ENCODE data around the gene SNX33.
"Not testable (repeated sequence)": the region's sequence is repeated elsewhere in the genome, so short reads cannot be mapped to it uniquely, and the experiment has no call there.

Gene SNX33

DNA sequence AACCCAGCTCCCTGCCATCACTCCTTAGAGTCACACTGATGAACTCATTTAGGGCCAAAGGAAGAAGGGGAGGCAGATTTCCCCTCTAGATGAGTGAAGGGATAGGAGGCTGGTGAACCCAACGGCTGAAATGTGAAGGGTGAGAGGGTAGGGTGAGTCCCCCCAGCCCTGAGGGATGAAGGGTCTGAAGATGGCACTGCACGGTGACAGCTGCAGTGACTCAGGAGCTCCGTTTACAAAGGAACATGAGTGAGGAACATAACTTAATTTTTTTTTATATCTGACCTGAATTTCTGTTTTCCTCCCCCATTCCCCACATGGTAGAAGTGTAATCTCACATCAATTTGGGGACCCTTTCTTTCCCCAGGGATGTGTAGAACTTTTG, 14.0 kb downstream of the SNX33 start:
- no peak for DNase-seq (ENCODE audit: low spot score)

DNA sequence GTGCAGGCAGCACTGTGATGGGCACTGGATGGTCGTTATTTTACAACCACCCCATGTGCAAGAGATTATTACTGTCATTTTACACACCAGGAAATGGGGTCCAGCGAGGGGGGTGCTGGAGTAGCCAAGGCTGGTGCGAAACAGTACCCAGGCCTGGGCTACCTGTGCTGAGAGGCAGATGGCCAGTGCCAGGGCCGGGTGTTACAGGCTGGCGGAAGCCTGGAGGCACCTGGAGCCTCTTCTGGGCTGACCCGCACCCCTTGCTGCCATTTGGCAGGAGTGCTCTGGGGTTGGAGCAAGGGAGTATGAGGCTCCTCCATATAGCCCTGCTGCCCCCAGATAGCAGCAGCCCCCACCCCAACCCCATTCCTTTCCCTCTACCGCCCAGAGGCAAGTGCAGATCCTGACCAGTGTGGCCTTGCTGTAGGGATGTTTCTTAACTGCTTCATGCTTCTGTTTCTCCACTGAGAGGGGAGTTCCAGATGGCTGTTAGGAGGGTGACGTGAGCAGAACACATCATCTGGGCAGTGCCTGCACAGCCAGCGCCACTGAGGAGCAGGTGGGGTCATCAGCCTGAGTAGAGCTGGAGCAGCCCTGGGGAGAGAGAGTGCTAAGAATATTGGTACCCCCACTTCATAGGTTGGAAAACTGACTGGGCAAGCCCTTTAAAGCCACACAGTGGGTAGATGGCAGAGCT, 15.3 kb downstream of the SNX33 start:
- DNase-seq (ENCODE audit: low spot score), result no peak

DNA sequence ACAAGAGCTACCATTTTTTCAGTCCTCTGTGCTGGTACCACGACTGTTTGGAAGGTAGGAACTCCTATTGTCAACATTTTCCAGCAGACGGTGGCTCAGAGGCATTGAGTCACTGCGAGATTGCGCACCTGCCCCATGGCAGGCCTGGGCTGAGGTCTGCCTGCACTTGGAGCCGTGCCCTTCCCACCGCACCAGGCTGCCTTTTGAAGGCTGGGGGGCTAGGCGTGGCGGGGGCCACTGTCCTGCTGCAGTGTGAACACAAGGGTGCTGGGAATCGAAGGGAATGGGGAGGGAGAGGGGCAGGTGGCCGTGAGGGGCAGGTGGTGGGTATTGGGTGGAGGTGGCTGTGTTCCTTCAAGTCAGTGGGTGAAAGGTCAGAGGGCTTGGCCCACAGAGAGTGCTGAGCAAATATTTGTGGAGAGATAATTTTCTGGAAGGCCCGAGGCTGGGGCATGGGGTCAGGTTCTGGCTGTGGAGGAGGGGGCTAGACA, 16.3 kb downstream of the SNX33 start:
- no peak for DNase-seq (ENCODE audit: low spot score)

DNA sequence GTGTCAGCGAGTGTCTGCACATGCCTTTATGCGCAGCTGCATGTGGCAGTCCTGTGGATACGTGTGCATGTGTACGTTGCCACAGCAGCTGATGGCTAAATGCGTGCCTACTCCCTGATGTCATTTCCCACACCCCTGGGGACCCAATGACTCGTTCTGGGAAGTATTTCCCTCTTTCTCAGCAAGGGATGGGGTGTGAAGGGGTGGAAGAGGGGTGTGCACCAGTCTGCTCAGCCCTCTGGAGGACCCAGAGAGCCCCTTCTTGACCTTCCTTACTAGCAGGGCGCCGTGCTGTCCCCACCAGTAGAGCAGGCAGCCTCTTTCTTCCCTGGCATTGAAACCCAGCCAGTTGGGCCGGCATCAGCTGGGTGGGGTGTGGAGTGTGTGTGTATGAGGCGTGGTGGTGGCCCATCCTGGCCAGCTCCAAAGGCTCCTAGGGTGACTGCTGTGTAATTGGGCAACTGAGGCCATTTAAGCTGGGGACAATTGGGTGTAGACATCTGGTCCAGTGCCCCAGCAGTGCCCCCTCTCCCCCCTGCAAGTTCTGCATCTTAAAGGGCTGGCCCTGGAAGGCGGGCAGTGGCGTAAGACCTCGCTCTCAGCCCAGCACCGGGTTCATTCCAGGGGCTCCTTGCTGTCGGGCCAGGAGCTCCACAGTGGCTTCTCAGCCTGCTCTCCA, 19.2 kb downstream of the SNX33 start:
- peak; percentile 49 for DNase-seq (ENCODE audit: low spot score)

DNA sequence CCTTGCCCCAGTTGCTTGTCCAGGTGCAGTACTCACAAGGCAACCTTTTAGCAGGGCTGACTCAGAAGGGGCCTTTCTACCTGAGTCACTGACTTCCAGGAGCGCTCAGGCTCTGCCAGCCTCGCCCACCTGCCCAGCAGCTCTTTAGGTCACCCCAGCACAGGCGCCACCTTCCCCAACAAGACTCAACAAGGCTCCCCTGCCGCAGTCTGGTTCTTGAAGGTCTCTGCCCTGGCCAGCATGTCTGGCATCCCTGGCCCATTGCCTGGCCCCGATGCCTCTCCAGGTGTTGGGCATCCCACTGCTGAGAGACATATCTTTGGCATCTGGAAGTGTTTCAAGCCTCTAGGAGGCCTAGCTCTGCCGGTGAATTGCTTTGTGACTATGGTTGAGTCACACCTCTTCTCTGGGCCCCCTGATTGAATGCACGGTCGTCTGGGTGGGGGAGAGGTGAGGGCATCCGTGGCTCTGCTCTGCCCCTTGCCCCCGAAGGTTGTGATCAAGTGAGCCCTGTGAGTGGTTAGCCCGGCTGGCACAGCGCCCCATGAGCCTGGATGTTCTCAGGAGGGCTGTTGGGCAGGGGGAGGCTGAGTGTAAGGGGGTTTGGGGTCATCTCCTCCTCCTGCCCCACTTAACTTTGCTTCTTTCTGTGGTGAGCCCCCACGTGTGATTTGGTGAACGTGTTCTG, 21.6 kb downstream of the SNX33 start:
- DNase-seq (ENCODE audit: low spot score), result no peak

DNA sequence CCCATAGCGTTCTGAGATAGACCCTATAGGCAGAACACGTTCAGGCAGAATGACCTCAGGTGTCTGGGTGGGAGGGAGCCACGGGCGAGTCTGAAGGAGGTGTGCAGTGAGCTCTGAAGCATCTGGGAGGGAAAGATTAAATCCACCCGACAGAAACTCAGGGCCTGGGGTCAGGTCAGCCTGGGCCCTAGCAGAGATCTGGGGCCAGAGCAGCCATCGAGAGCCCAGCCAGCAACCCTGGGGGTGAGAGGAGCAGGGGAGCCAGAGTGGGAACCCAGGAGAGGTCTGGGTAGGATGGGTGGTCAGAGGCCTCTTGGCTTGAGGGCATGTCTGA, 22.1 kb downstream of the SNX33 start:
- no peak for DNase-seq (ENCODE audit: low spot score)

DNA sequence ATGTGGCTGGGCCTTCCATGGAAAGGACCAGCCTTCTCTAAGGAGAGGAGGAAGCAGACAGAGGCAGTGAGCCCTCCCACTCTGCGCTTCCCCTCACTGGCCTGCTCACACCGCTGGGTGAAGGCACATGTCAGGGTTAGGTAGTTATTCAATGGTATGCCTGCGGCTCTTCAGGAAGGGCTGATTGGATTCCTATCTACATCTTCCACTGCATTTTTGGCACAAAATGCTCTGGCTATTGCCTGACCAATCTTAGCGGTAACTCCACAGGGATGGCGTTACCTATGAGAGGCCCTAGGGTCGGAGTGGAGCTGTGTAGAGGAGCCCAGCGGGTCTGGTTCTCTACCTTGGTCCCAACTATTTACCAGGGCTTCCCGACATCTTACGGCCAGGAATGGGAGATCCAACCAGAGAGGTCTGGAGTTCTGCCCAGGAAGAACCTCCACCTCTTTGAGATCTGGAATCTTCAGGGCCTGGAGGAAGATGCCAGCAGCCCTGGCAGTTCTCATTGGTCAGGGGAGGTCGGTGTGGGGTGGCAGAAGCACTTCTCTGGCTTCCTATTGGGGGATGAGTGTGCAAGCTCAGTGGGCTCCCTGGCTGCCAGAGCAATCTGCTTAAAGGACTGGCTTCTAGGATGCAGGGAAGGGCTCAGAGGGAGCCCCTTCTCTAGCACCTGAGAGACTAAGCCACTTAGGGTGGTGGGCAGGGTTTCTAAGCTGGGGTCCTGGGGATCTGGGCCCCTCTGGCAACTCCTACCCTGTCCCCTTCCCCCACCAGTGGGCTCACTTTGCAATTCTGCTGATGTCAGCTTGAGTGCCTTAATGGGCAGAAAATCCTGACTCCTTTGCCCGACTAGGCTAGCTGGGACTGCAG, 24.3 kb downstream of the SNX33 start:
- peak; percentile 48 for DNase-seq (ENCODE audit: low spot score)

DNA sequence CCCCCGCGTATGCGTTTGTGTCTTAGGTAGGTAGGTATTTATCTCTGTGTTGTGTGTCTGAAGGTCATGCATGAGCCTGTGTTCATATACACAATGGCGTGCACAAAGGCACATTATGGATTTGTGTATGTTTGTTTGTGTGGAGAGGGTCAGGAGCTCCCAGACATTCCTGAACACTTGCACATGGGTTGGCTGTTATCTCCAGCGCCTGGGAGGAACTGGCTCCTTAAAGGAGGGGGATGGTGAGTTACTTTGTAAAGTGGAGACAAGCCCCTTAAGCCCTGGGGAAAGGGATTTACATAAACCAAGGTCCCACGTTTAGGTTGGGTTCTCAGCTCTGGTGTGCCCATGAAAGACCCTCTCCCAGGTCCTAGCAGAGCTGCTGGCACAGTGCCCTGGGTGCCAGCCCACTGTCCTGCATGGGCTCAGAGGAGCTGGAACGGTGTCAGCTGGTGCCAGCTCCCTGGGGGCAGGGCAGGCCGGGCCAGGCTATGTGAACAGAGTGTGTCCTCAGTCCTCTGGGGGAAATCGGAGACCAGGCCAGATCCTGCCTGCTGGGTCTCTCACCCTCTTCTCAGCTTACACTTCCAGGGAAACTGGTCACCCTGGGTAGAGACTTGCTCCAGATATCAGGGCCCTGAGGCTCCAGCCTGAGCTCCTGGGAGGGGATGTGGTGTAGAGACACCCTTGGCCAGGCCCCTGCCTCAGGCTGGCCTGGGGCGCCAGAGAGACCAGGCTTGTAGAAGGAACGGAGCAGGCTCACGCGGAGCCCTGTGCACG, 25.1 kb downstream of the SNX33 start:
- DNase-seq (ENCODE audit: low spot score), result peak; percentile 42

DNA sequence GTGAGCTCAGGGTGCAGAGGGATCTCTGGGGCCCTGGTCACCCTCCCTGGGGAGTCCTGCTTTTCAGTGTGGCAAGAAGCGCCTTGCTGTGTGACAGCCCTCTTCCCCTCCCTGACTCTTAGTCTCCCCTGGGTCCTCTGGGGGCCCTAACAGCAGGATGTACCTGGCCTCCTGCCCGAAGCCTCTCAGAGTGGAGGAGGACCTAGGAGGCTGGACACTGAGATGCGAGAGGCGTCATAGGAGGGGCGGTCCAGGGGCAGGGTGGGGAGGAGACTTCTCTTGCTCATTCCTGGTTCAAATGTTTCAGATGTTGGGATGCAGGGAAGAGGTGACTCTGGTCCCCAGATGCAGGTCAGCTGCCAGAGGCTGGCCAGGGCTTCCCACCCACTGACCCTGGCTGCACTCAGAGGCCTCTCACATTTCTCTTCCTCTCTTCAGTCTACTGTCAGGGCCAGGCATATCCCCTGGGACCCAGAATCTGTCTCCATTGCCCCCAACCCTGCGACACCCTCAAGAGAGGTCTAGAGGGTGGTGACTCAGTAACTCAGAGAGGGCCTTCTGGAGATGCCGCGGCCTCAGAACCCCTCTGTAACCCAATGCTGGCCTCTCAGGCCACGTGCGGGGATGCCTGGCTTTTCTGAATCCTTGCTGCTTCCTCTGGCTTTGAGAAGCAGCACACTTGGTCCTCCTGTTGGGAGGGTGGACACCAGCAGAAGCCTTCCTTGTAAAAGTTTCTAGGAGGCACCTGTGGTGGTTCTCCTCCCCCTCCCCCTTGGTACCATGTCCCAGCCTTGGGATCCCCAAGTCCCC, 25.9 kb downstream of the SNX33 start:
- DNase-seq (ENCODE audit: low spot score), result no peak

DNA sequence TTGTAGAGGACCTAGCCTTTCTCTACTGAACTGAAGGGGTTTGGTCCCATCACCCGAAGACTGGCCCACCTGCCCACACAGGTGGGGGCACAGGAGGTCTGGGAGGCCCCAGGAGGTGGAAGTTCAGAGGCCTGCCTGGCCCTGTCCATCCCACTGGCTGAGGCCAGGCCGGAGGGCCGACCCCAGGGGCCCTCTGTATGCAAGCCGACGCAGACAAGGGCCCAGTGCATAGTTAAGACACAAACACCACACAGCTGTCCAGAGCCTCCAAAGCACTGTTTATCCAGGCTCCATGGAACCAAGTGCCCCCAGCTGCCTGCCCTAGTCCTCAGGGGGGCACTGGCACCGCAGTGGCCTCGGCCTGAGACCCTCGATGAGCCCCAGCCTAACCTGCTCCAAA, 26.7 kb downstream of the SNX33 start:
- DNase-seq (ENCODE audit: low spot score), result no peak

DNA sequence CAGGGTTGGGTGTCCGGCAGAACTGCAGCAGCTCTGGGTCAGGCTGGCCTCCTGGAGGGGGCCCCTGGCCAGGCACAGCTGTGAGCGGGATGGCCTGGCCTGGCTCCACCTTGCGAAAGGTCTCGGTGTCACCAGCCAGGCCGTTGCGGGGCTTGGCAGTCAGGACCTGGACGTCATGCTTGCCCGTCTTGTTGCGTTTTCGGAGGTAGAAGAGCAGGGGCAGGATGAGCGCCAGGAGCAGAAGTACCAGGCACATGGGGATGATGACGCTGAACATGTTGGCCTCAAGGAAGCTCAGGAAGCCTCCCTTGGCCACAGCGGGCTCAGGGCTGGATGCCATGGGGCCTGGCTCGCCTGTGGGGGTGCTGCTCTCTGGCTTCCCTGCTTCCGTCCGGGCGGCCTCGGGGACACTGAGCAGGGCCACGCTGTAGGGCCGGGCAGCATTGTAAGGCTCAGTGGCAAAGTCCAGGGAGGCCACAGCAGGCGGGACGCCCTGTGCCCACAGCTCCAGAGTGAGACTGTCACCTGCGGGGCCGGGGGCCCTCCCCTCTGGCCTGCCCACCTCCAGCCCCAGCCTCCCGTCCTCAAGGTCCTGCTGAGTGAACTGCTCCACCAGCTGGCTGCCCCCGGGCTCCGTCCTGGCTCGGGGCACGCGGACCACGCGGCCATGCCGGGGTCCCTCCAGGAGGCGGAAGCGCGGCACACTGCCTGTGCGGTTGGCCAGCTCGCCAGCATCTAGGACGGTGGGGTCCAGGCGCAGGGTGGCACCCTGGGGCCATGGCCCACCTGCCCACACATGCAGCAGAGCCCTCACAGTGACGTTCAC, 28.1 kb downstream of the SNX33 start:
- DNase-seq (ENCODE audit: low spot score), result no peak

DNA sequence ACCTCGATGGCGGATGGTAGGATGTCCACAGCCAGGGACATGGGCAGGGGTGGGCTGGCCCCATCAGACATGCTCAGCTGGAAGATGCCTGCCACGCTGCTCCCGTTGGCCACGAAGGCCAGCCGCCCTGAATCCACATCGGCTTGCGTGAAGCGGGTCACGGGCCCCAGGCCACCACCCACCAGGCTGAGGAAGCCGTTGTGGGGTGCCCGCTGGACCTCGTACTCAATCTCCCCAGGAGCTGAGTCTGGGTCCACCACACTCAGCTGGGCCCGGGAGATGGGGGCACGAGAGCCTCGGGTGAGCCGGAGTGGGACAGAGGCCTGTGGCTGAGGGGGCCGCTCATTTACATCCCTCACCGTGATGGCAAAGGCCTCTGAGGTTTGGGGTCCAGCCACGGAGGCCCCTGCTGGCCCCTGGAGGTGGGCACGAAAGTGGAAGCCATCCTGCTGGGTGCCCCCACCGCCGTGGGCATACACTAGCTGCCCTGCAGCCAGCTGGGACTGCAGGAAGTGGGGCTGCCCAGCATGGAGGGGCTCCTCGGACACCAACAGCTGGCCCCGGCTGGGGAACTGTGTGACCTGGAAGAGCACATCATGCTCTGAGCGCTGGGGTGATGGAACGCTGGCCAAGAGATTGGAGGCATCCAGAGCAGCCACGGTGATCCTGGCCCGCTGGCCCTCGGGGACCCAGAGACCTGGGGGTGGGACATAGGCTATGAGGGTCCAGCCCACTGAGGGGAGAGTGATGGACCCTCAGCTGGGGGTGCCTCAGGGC, 29.2 kb downstream of the SNX33 start:
- DNase-seq (ENCODE audit: low spot score), result no peak

DNA sequence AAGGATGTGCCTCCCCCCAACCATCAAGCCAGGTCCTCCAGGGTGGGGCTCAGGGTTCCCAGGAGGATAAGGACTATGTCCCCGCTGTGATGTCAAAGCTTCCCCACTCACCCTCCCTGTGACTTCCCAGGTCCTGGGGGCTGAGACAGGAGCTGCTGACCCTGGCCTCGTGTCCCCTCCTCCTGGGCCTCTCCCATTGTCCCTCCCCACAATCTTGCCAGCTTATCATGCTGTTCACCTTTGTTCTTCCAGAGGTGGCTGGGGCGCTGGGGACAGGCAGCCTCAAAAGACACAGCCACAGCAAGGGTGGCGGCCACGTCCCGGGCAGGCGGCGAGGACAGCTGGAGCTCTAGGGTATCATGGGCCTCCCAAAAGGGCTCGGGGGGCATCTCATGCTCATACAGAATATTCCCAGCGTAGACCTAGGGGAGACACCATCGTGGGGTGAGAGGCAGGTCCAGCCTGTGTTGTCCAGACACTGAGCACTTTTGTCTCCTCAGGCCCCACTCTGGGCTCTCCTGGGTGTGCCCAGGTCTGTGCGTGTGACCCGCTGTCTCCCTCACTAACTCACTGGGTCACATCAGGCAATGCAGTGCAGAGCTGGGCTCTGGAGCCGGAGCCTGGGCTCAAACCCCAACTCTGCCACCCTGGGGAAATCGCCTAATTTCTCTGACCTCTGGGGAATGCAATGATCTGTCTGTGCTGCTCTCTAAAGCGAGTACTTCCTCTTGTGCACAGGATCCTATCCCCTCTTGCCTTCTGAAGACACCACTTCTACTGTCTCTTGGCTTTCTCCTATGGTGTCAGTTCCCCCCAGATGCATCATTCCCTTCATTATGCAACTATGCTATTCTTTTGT, 30.0 kb downstream of the SNX33 start:
- DNase-seq (ENCODE audit: low spot score), result no peak

DNA sequence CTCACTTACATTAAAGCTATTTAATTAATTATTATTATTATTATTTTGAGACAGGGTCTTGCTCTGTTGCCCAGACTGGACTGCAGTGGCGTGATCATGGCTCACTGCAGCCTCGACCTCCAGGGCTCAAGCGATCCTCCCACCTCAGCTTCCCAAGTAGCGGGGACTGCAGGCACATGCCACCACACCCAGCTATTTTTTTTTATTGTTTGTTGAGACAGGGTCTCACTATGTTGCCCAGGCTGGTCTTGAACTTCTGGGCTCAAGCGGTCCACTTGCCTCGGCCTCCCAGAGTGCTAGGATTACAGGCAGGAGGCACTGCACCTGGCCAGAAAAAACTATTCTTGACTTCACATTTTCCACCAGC, 30.6 kb downstream of the SNX33 start:
- DNase-seq (ENCODE audit: low spot score), result not testable (repeated sequence)

DNA sequence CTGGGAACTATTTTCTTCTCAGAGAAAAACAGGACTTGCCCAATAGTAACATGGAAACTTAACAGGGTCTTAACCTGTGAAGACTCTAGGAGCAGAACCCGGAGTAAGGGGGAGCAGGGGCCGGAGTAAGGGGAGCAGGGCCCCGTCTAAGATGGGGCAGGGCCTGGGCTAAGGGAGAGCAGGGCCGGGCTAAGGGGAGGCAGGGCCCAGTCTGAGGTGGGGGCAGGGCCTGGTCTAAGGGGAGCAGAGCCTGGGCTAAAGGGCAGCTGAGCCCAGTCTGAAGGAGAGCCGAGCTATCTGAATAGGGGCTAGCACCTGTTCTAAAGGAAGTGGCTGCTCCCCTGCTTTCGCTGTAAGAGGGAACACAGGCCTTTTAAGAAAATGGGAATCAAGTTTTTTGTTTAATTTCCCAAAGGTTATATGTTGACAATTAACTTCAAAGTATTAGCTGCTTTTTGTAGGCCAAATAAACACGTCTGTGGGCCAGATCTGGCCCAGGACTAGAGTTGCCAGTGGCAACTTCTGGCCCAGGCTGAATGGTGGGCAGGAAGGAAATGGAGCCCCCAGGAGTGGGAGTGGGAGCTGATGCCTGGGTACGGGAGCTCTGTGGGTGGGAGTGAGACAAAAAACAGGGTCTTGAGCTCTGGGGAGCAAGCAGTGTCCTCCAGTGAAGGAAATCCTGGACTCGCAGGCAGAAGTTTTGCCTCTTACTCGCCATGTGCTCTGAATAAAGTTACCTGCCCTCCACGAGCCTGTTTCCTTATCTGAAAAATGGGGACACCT, 32.5 kb downstream of the SNX33 start:
- peak; percentile 56 for DNase-seq (ENCODE audit: low spot score)

DNA sequence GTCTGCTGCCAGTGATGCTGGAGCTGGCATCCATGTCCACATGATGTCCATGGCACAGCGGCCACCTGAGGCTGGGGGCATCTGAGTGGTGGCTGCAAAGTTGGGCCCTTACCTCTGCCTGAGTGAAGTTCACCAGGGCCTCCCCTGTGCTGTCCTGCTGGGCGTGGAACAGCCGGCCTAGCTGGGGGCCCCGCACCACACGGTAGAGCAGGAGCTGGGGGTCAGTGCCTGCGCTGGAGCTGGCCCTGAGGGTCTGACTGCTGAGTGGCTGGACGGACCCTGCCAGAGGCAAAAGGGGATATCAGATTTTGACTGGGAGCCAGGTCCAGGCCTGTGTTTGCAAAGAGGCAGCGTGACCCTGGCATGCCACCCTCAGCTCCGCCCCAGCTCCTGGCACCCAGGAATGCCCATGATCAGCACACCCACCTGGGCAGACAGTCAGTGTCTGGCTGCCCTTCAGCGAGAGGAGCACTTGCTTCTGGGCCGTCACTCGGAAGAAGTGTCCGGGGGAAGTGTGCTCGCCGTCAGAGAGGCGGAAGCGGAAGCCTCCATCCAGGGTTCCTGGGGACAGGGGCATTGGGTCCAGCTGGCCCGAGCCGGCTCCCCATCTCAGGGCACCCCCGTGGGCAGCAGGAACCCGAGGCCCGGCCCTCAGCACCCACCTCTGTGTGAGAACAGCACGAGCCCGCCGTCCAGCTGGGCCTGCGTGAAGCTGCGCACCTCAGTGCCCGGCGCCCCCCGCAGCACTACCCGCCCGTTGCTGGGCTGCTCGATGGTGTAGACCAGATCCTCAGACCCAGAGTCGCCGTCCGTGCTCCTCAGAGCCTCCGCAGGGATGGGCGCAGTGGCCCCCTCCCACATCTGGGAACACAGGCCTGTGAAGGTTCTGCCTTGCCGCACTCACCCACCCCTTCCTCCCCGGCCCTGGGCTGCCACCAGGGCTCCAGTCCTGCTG, 34.7 kb downstream of the SNX33 start:
- no peak for DNase-seq (ENCODE audit: low spot score)

Data from iPS-NIHi11 (cell line).